GM21390 (cell line): ENCODE results near the gene FAM83E.
A peak's percentile ranks its signal among the peaks of the same experiment; 100 is the strongest.

Experiments used
- ATAC-seq: cut with Tn5 transposase; IDR thresholded peaks from one replicate; pipeline ENCODE4 v1.9.1; 2021; ENCODE audit not compliant: unreplicated experiment

FAM83E gene

GRCh38 chr19:48629297-48629598 lies 14.4 kb upstream of the FAM83E start:
- ATAC-seq: no peak

GRCh38 chr19:48628486-48629296 lies 13.8 kb upstream of the FAM83E start:
- no peak for ATAC-seq

- no peak for ATAC-seq
Measured at GRCh38 chr19:48627865-48628314, 13.0 kb upstream of the FAM83E start.

GRCh38 chr19:48627201-48627864 lies 12.5 kb upstream of the FAM83E start:
- no peak for ATAC-seq

- no peak for ATAC-seq
Measured at GRCh38 chr19:48625891-48626327, 11.0 kb upstream of the FAM83E start.

- no peak for ATAC-seq
Measured at GRCh38 chr19:48624791-48625723, 10.2 kb upstream of the FAM83E start.

- ATAC-seq: peak; percentile 58
Measured at GRCh38 chr19:48624067-48624594, 9.3 kb upstream of the FAM83E start.

- ATAC-seq: no peak
Measured at GRCh38 chr19:48623556-48624066, 8.7 kb upstream of the FAM83E start.

- ATAC-seq: no peak
Measured at GRCh38 chr19:48619692-48620585, 5.1 kb upstream of the FAM83E start.

- peak; percentile 71 for ATAC-seq
Measured at GRCh38 chr19:48618916-48619691, 4.2 kb upstream of the FAM83E start, which contains the start of the genes RPL18 and SPHK2. Gene RPL18, minus strand, starts transcription at chr19:48619178. Its CDS starts 35 bp downstream, at chr19:48619143. Gene SPHK2, plus strand, starts transcription at chr19:48619506. Its CDS starts 1,009 bp downstream, at chr19:48620515.

GRCh38 chr19:48618278-48618915 lies 3.5 kb upstream of the FAM83E start:
- ATAC-seq: no peak

- ATAC-seq: no peak
Measured at GRCh38 chr19:48617146-48617937, 2.5 kb upstream of the FAM83E start.

GRCh38 chr19:48616491-48617056 lies 1.7 kb upstream of the FAM83E start:
- ATAC-seq: no peak

GRCh38 chr19:48616041-48616436 lies 1.2 kb upstream of the FAM83E start:
- ATAC-seq: no peak

- ATAC-seq: no peak
Measured at GRCh38 chr19:48615231-48616040, 560 bp upstream of the FAM83E start.

- no peak for ATAC-seq
Measured at GRCh38 chr19:48613852-48614435, 932 bp downstream of the FAM83E start.
